ENCODE results near the gene ASB4.

The ASB4 gene

DNA sequence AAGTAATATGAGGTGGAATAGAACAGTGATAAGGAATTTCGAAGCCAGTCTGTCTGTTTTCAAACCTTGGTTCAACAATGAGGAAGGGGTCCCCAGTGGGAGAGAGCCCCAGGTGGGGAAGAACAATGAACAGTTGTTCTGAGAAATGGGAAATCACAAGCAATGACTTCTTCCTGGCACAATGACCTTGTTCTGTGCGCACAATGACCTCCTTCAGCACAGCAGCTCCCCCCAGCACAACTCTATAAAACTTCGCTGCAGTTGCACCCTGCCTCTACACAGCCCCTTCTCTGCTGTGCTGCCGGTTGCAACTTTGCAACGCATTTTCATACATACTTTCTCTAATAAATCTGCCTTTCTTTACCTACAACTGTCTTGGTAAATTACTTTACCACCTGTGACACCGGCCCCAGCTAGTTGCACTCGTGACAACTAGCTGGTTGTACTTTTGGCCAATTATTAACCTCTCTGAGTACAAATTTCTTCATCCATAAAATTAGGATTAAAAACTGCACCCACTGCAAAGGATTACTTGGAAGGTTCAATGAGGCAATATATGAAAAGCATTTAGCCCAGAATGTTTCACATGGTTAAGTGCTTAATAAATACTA, 40.5 kb downstream of the ASB4 start:
- no peak for DNase-seq (ENCODE audit: low spot score)

GRCh38 chr7:95527033-95527775, 41.5 kb downstream of the ASB4 start:
- peak; percentile 3 for DNase-seq (ENCODE audit: low spot score)

DNA sequence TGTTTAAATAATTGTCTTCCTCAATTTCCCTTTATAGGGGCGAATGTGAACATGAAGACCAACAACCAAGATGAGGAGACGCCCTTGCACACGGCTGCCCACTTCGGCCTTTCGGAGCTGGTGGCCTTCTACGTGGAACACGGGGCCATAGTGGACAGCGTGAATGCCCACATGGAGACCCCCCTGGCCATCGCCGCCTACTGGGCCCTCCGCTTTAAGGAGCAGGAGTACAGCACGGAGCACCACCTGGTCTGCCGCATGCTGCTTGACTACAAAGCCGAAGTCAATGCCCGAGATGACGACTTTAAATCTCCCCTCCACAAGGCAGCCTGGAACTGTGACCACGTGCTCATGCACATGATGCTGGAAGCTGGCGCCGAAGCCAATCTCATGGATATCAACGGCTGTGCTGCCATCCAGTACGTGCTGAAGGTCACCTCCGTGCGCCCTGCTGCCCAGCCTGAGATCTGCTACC, 42.1 kb downstream of the ASB4 start:
- DNase-seq (ENCODE audit: low spot score): no peak

DNA sequence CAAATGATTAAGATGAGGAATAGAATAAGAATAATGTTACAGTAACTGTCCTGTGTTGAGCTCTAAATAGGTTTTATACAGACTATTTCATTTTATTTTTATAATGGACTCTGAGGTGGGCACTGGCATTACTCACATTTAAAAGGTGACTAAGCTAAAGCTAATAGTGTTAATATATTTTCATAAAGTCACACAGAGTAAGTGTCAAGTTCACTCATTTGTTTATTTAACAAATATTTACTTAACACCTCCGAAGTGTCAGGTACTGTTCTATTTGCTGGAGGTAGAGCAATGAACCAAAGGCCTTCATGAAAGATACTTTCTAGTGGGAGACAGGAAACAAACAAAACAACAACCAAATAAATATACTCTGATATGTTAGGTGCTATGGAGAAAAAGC, 44.0 kb downstream of the ASB4 start:
- no peak for DNase-seq (ENCODE audit: low spot score)

GRCh38 chr7:95530881-95531280, 45.1 kb downstream of the ASB4 start:
- DNase-seq (ENCODE audit: low spot score): no peak

- no peak for DNase-seq (ENCODE audit: low spot score)
Measured at GRCh38 chr7:95531605-95532219, 46.0 kb downstream of the ASB4 start.

DNA sequence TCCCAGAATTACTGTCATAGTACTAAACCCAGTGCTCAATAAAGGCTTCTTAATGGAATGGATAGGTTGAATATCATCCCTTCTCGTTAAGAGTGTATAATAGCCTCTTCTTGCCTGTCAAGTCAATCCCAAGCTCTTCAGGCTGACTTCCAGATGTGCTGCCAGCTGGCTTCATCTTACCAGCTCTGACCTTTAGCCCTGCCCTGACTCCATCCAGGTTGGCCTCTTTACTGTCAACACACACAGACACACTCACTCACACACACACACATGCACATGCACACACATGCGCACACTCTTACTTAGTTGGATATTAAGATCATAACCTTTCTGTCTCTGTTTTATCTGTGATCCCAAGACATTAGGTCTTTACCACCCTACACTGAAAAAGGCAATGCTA, 49.1 kb downstream of the ASB4 start:
- no peak for DNase-seq (ENCODE audit: low spot score)

DNA sequence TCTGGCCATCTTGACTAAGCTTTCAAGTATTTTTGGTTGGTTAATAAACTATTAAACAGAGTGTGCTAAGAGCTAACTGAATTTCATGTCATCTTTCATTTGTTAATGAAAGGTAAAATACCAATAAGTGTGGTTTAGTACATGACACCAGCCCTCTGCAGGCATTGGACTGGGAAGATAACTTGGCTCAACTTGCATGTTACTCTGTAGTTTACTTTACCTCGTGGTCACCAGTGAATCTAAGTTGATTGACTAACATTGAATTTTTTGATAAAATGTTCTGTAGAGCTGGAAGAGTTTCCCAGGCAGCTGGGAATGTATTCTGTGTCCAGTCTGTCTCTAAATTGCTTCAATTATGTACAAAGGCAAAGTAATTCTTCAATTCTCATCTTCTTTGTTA, 49.9 kb downstream of the ASB4 start:
- no peak for DNase-seq (ENCODE audit: low spot score)

DNA sequence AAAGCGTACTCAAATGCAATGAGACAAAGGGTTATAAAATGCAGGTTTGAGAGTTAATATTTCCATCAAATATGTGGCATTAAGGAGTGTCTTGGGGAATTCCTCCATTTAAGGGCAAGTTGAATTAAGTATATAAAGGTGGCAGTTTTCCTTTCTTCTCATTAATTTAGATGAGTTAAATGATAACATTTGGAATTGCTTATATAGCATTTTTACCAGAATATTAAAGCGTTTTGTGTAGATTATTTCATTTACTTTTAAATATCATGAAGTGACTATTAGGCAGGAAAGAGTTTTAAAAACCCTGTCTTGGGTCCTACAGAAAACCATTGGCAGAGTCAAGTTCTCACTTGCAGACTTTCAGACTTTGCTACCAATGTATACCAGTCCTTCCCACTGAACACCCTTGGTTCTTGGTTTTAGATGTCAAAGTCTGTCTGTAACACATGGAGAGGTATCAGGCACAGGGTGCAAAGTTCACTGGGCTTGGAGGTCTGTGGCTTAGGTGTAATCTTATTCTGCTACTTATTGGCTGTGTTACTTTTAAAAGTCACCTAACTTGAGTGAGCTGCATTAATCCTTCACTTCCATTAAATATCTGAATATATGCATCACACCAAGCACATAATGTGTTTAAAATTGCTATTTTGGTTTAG, 51.0 kb downstream of the ASB4 start:
- no peak for DNase-seq (ENCODE audit: low spot score)

- no peak for DNase-seq (ENCODE audit: low spot score)
Measured at GRCh38 chr7:95537468-95537867, 51.7 kb downstream of the ASB4 start.

DNA sequence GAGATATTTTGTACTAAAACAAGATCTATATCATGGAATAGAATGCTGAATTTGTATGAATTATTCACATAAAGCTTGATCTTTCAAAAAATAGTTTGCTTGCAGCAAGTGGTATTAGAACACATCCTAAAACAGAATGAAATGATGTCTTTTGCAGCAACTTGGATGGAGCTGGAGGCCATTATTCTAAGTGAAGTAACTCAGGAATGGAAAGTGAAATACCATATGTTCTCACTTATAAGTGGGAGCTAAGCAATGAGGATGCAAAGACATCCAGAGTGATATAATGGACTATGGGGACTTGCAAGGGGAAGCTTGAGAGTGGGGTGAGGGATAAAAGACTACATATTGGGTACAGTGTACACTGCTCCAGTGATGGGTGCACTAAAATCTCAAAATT, 53.7 kb downstream of the ASB4 start:
- DNase-seq (ENCODE audit: low spot score): no peak

- no peak for DNase-seq (ENCODE audit: low spot score)
Measured at GRCh38 chr7:95540366-95540765, 54.6 kb downstream of the ASB4 start.

DNA sequence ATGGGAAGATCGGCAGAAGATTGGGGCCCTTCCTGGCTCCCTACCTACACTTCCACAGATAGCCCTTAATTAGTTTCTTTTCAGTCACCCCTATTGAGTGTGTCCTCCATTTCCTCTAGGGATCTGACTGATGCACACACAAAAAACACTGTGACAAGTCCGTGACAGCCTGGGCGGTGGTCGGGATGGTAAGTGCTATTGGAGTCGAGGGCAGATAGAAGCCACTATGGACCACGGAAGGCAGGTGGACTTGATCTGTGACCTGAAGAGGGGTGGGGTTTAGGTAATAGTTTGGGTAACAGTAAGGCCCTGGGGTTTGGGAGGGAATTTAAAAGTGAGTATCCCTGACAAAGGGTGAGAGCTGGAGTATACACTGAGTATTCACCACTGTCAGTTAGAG, 57.6 kb downstream of the ASB4 start:
- no peak for DNase-seq (ENCODE audit: low spot score)

DNA sequence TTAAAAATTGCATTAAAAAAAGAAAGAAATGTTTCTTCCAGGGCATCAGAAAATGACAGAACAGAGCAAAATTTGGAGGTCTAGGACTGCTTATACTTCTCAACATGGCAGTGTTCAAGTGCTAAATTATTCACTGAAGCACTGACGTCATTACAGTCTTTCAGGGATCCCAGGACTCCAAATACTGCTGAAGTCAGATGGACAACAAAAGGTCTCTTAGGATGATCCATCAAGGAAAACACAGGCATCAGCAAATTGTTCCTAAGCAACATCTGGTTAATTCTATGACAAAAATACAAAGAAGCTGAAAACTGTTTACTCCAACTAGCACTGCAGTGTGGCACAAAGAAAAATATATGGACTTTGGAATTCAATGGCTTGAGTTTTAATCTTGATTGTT, 58.4 kb downstream of the ASB4 start:
- DNase-seq (ENCODE audit: low spot score): no peak

DNA sequence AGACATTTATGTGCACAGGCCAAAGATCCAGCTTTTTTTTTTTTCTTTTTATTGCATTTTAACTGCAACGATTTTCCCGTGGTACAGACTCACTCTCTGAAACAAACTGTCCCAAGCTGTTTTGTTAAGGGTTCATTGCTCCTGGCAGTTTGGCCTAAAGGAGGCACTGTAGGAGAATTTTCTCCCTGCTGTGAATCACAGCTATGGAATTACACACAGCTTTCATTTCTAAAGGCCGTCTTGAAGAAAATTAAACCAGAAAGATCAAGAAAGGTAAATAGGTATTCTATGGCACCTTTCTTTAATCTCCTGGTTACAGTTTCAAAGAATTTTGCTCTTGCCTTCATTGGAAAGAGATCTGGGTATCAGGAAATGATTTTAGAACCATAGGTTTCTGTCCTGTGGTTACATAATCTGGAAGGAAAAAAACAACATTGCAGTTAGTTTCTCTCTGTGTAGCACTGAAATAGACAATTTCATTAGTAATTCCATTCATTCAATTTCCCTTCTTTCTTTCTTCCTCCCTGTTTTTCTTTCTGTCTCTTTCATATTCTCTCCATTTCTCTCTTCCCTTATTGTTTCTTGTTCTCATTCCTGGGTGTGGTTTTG, 59.4 kb downstream of the ASB4 start:
- no peak for DNase-seq (ENCODE audit: low spot score)

GRCh38 chr7:95545673-95546072, 59.9 kb downstream of the ASB4 start:
- no peak for DNase-seq (ENCODE audit: low spot score)

DNA sequence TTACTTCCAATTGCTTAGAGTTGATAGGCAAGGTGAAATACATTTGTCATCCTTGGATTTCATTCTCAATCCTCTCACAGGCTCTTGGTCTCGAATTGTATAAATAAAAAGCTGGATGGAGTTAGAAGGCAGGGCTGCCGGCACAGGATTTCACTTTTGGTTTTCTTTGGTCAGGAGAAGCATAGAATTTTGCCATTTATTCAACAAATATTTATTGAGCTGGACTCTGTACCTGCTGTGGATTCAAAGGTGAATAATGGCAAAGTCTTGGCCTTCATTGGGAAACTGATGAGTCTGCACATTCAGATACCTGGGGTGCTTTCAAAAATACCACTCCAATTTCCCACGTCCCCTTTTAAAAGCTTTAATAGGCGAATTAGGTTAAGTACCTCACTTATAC, 60.9 kb downstream of the ASB4 start:
- DNase-seq (ENCODE audit: low spot score): no peak

- no peak for DNase-seq (ENCODE audit: low spot score)
Measured at GRCh38 chr7:95547361-95548348, 61.9 kb downstream of the ASB4 start.

- no peak for DNase-seq (ENCODE audit: low spot score)
Measured at GRCh38 chr7:95549818-95550529, 64.2 kb downstream of the ASB4 start.

GRCh38 chr7:95550546-95550945, 64.8 kb downstream of the ASB4 start:
- DNase-seq (ENCODE audit: low spot score): no peak
